ENCODE data around the gene RAD51B. TPM values are rescaled to one million over a fixed set of nuclear protein-coding genes. Genes with fewer than 3 reads are reported as not detected.

Gene RAD51B
- total RNA-seq, 1 experiment from 2014 or later, result 8.5 TPM

GRCh38 chr14:68652433-68652690 lies 832.8 kb downstream of the RAD51B start:
- no peak for ATAC-seq
- no TSS peak for BruUV-seq (replicated peaks)
- no peaks in the 10 kb centered on the region for H3K27me3 ChIP-seq (ENCODE audit: control insufficient read depth, insufficient read depth, low read length)
- TF ChIP-seq TCF7L2 (IDR thresholded peaks at IDR 0.05; ENCODE audit: low read depth, low read length) (no peak), REST (IDR thresholded peaks at IDR 0.05; ENCODE audit: insufficient read depth in 1 of 2, low read depth in 2 of 2, low read length in 1 of 2) (no peak), SIN3A (IDR thresholded peaks at IDR 0.05; ENCODE audit: borderline replicate concordance, insufficient read depth, low read depth, low read length) (no peak), CTCF (IDR thresholded peaks at IDR 0.05) (no peak), POLR2AphosphoS5 (IDR thresholded peaks at IDR 0.05; ENCODE audit: low read depth, low read length) (no peak)
- H3K4me1 ChIP-seq (ENCODE audit: control insufficient read depth, insufficient read depth, low read length), result no peaks in the 10 kb centered on the region
- no peak overlapping the region for H3K4me3 ChIP-seq (ENCODE audit: low read depth in 2 of 2, low read length in 2 of 2)
- in situ Hi-C loops (cut with HindIII; ENCODE audit: low pct_unique_long_range_greater_than_20kb, low sequenced_read_pairs) (no loop called here), intact Hi-C loops (cut with micrococcal nuclease; ENCODE audit: unreplicated experiment) (no loop called here)
- H3K36me3 ChIP-seq (ENCODE audit: control insufficient read depth, insufficient read depth, low read length), result no peaks in the 10 kb centered on the region
- DNase-seq (ENCODE audit: low read depth, low spot score), result no peak
- ChIA-PET CTCF (no interaction called here), POLR2A (no interaction called here)
- no peak overlapping the region for H3K27ac ChIP-seq (ENCODE audit: low read length)
- H3K9me3 ChIP-seq (ENCODE audit: control insufficient read depth, insufficient read depth, low read depth, low read length), result no peaks in the 10 kb centered on the region

- in situ Hi-C loops (cut with HindIII; ENCODE audit: low pct_unique_long_range_greater_than_20kb, low sequenced_read_pairs) (no loop called here), intact Hi-C loops (cut with micrococcal nuclease; ENCODE audit: unreplicated experiment) (no loop called here)
- ChIA-PET CTCF (no interaction called here), POLR2A (no interaction called here)
- no peaks in the 10 kb centered on the region for H3K27me3 ChIP-seq (ENCODE audit: control insufficient read depth, insufficient read depth, low read length)
- ATAC-seq (no peak), DNase-seq (ENCODE audit: low read depth, low spot score) (no peak)
- TF ChIP-seq TCF7L2 (IDR thresholded peaks at IDR 0.05; ENCODE audit: low read depth, low read length) (no peak), CTCF (IDR thresholded peaks at IDR 0.05) (no peak), SIN3A (IDR thresholded peaks at IDR 0.05; ENCODE audit: borderline replicate concordance, insufficient read depth, low read depth, low read length) (no peak), POLR2AphosphoS5 (IDR thresholded peaks at IDR 0.05; ENCODE audit: low read depth, low read length) (no peak), REST (IDR thresholded peaks at IDR 0.05; ENCODE audit: insufficient read depth in 1 of 2, low read depth in 2 of 2, low read length in 1 of 2) (no peak)
- BruUV-seq (replicated peaks), result no TSS peak
- H3K4me3 ChIP-seq (ENCODE audit: low read depth in 2 of 2, low read length in 2 of 2), result no peak overlapping the region
- no peaks in the 10 kb centered on the region for H3K36me3 ChIP-seq (ENCODE audit: control insufficient read depth, insufficient read depth, low read length)
- no peaks in the 10 kb centered on the region for H3K9me3 ChIP-seq (ENCODE audit: control insufficient read depth, insufficient read depth, low read depth, low read length)
- no peak overlapping the region for H3K27ac ChIP-seq (ENCODE audit: low read length)
- H3K4me1 ChIP-seq (ENCODE audit: control insufficient read depth, insufficient read depth, low read length), result no peaks in the 10 kb centered on the region
These were observed 833.5 kb downstream of the RAD51B start for GRCh38 chr14:68653108-68653507.
